IPS DF 6.9 (cell line): ENCODE data around the gene HSCB.
"Not testable (repeated sequence)": the region's sequence is repeated elsewhere in the genome, so short reads cannot be mapped to it uniquely, and the experiment has no call there.

Experiments
- DNase-seq: peaks from one replicate; pipeline ENCODE4 v3.0.0-alpha.2; 2013; ENCODE audit warnings: low read depth, low spot score
- H3K27ac ChIP-seq: one replicate; pipeline ENCODE4 v1.5.1; 2013; ENCODE audit warnings: low read length, control low read depth
- H3K27me3 ChIP-seq: 2 replicates; pipeline ENCODE4 v1.6.1; 2013; ENCODE audit warnings: mild to moderate bottlenecking, low read length; ENCODE audit not compliant: control insufficient read depth, insufficient read depth
- H3K36me3 ChIP-seq: 2 replicates; pipeline ENCODE4 v1.6.1; 2013; ENCODE audit warnings: low read length; ENCODE audit not compliant: control insufficient read depth, insufficient read depth
- H3K4me1 ChIP-seq: 2 replicates; pipeline ENCODE4 v1.6.1; 2013; ENCODE audit warnings: low read length; ENCODE audit not compliant: control insufficient read depth, insufficient read depth
- H3K4me3 ChIP-seq: 2 replicates; pipeline ENCODE4 v1.5.1; 2013; ENCODE audit warnings: mild to moderate bottlenecking, low read length
- H3K9me3 ChIP-seq: 2 replicates; pipeline ENCODE4 v1.6.1; 2013; ENCODE audit warnings: low read length, inconsistent platforms; ENCODE audit not compliant: control insufficient read depth, insufficient read depth
- WGBS: extraction: QIAGEN DNeasy Blood & Tissue Kit; methylation state at CpG from one replicate; pipeline ENCODE4 v1.1.7; 2013; ENCODE audit warnings: mixed read lengths, missing lambda C conversion rate; ENCODE audit not compliant: insufficient read length, insufficient coverage; 5-methylcytosine and 5-hydroxymethylcytosine counted together

Gene HSCB

GRCh38 chr22:28738876-28739275, 3.0 kb upstream of the HSCB start:
- H3K4me3 ChIP-seq, H3K4me1 ChIP-seq, DNase-seq, H3K36me3 ChIP-seq, H3K27me3 ChIP-seq, H3K27ac ChIP-seq, H3K9me3 ChIP-seq: not testable (repeated sequence)
- WGBS, result no CpG with 5 or more reads among the region's 8 CpGs

GRCh38 chr22:28741200-28741784, 547 bp upstream of the HSCB start:
- peaks cover 9% of the 10 kb centered on the region; the same call in 1 of the 2 replicates for H3K36me3 ChIP-seq
- H3K9me3 ChIP-seq, result no peaks in the 10 kb centered on the region
- H3K4me3 ChIP-seq, result peak overlapping the region; percentile 75
- H3K4me1 ChIP-seq, result no peaks in the 10 kb centered on the region
- DNase-seq, result no peak
- no peaks in the 10 kb centered on the region for H3K27me3 ChIP-seq
- no peak overlapping the region for H3K27ac ChIP-seq
- WGBS, result no CpG with 5 or more reads among the region's 18 CpGs

- Histone ChIP-seq H3K4me1 (no peaks in the 10 kb centered on the region), H3K9me3 (no peaks in the 10 kb centered on the region), H3K4me3 (peak overlapping the region; percentile 77; the same call in 1 of the 2 replicates), H3K27me3 (no peaks in the 10 kb centered on the region), H3K36me3 (peaks cover 11% of the 10 kb centered on the region; the same call in 1 of the 2 replicates), H3K27ac (no peak overlapping the region)
- 100% methylated on average over 1 of the region's 10 CpGs for WGBS
- DNase-seq, result no peak
Observed at GRCh38 chr22:28742562-28742962, 723 bp downstream of the HSCB start.

- Histone ChIP-seq H3K4me1 (no peaks in the 10 kb centered on the region), H3K27me3 (no peaks in the 10 kb centered on the region), H3K9me3 (no peaks in the 10 kb centered on the region), H3K27ac (no peak overlapping the region), H3K36me3 (peaks cover 13% of the 10 kb centered on the region; the same call in 1 of the 2 replicates), H3K4me3 (no peak overlapping the region)
- DNase-seq, result no peak
- no CpG with 5 or more reads among the region's 3 CpGs for WGBS
Observed at GRCh38 chr22:28743852-28744251, 2.0 kb downstream of the HSCB start.

- DNase-seq, result no peak
- H3K4me3 ChIP-seq, result no peak overlapping the region
- WGBS, result no CpG with 5 or more reads among the region's 6 CpGs
- H3K27me3 ChIP-seq, result no peaks in the 10 kb centered on the region
- H3K9me3 ChIP-seq, result no peaks in the 10 kb centered on the region
- H3K27ac ChIP-seq, result no peak overlapping the region
- H3K36me3 ChIP-seq, result peaks cover 4% of the 10 kb centered on the region; the same call in 1 of the 2 replicates
- no peaks in the 10 kb centered on the region for H3K4me1 ChIP-seq
Observed at GRCh38 chr22:28750471-28750881, 8.6 kb downstream of the HSCB start.

GRCh38 chr22:28754512-28754911, 12.7 kb downstream of the HSCB start:
- not testable (repeated sequence) for H3K27ac ChIP-seq, H3K9me3 ChIP-seq, H3K36me3 ChIP-seq, H3K4me1 ChIP-seq, DNase-seq, H3K27me3 ChIP-seq, H3K4me3 ChIP-seq
- WGBS, result no CpG with 5 or more reads among the region's 3 CpGs

GRCh38 chr22:28759861-28760560, 18.2 kb downstream of the HSCB start:
- no CpG with 5 or more reads among the region's 3 CpGs for WGBS
- peak overlapping the region; percentile 91 for H3K27ac ChIP-seq
- DNase-seq, result peak; percentile 72
- H3K27me3 ChIP-seq, result no peaks in the 10 kb centered on the region
- 0 out of 2 replicates have a peak, but pooled peaks cover 4% of the 10 kb centered on the region for H3K36me3 ChIP-seq
- no peak overlapping the region for H3K4me3 ChIP-seq
- no peaks in the 10 kb centered on the region; the same call in 1 of the 2 replicates for H3K9me3 ChIP-seq
- H3K4me1 ChIP-seq, result peaks cover 3% of the 10 kb centered on the region; the same call in 1 of the 2 replicates

GRCh38 chr22:28761449-28761755, 19.6 kb downstream of the HSCB start:
- H3K4me3 ChIP-seq, result no peak overlapping the region
- H3K27me3 ChIP-seq, result no peaks in the 10 kb centered on the region
- no peak for DNase-seq
- no peaks in the 10 kb centered on the region; the same call in 1 of the 2 replicates for H3K9me3 ChIP-seq
- no CpG with 5 or more reads among the region's 10 CpGs for WGBS
- H3K4me1 ChIP-seq, result peaks cover 3% of the 10 kb centered on the region; the same call in 1 of the 2 replicates
- H3K27ac ChIP-seq, result no peak overlapping the region
- H3K36me3 ChIP-seq, result 0 out of 2 replicates have a peak, but pooled peaks cover 4% of the 10 kb centered on the region

GRCh38 chr22:28762000-28762399, 20.2 kb downstream of the HSCB start:
- not testable (repeated sequence) for H3K27me3 ChIP-seq, H3K9me3 ChIP-seq, H3K4me1 ChIP-seq, DNase-seq, H3K36me3 ChIP-seq, H3K27ac ChIP-seq, H3K4me3 ChIP-seq
- WGBS, result no CpG with 5 or more reads among the region's 4 CpGs

GRCh38 chr22:28766628-28767027, 24.8 kb downstream of the HSCB start:
- no peaks in the 10 kb centered on the region for H3K4me1 ChIP-seq
- no peaks in the 10 kb centered on the region for H3K36me3 ChIP-seq
- H3K4me3 ChIP-seq, result no peak overlapping the region
- H3K27me3 ChIP-seq, result no peaks in the 10 kb centered on the region
- no peaks in the 10 kb centered on the region for H3K9me3 ChIP-seq
- no CpG with 5 or more reads among the region's 3 CpGs for WGBS
- no peak overlapping the region for H3K27ac ChIP-seq
- DNase-seq, result no peak
